Upper lobe of left lung (tissue), 6 donors: ENCODE data around the gene MBLAC2. TPM values are rescaled to one million over a fixed set of nuclear protein-coding genes. Genes with fewer than 3 reads are reported as not detected.
A peak's percentile ranks its signal among the peaks of the same experiment; 100 is the strongest.

ENCODE experiments used
- ATAC-seq, 2 donors: fragments of 200-7000 bp; cut with Tn5 transposase; one replicate each; pipeline ENCODE4 v1.9.1; 2022; ENCODE audit warnings: mild to moderate bottlenecking in 2 of 2, moderate library complexity in 2 of 2; ENCODE audit not compliant: low FRiP score in 2 of 2
- DNase-seq, 2 donors: peaks; one replicate each; pipeline ENCODE4 v3.0.0-alpha.2; 2019 to 2020
- H3K27ac ChIP-seq, 4 donors: fragments of 200-600 bp; sonication (generic); one replicate each; pipeline ENCODE4 v1.5.1; 2016 to 2019
- H3K27me3 ChIP-seq, 4 donors: fragments of 200-600 bp; sonication (generic); one replicate each; pipeline ENCODE4 v1.5.1; 2017 to 2019
- H3K36me3 ChIP-seq, 4 donors: fragments of 200-600 bp; sonication (generic); one replicate each; pipeline ENCODE4 v1.5.1; 2016 to 2019
- H3K4me1 ChIP-seq, 4 donors: fragments of 200-600 bp; sonication (generic); one replicate each; pipeline ENCODE4 v1.5.1; 2018 to 2019
- H3K4me3 ChIP-seq, 4 donors: fragments of 200-600 bp; sonication (generic); one replicate each; pipeline ENCODE4 v1.5.1; 2017 to 2019; ENCODE audit warnings: mild to moderate bottlenecking in 2 of 4, moderate library complexity in 1 of 4
- H3K9me3 ChIP-seq, 4 donors: fragments of 200-600 bp; sonication (generic); one replicate each; pipeline ENCODE4 v1.5.1; 2018 to 2019
- CTCF ChIP-seq, 6 experiments: fragments of 450-650 bp in 4 of 6; fragments of 200-600 bp in 2 of 6; sonication (generic) in 2 of 6; IDR thresholded peaks; one replicate each; pipeline ENCODE4 v1.5.1; 2016 to 2019; ENCODE audit warnings: antibody characterized with exemption in 6 of 6
- EP300 ChIP-seq, 4 donors: sonication (generic); formaldehyde crosslinking; IDR thresholded peaks; one replicate each; pipeline ENCODE4 v1.5.1; 2017; ENCODE audit warnings: antibody characterized with exemption in 4 of 4, control low read depth in 2 of 4
- POLR2A ChIP-seq, 4 donors: fragments of 450-650 bp; IDR thresholded peaks; one replicate each; pipeline ENCODE4 v1.5.1; 2016 to 2017; ENCODE audit warnings: antibody characterized with exemption in 4 of 4, mild to moderate bottlenecking in 2 of 4
- POLR2AphosphoS5 ChIP-seq, 2 donors: sonication (generic); formaldehyde crosslinking; IDR thresholded peaks; one replicate each; pipeline ENCODE4 v1.5.1; 2017; ENCODE audit warnings: antibody characterized with exemption in 2 of 2
- WGBS, 2 donors: methylation state at CpG; one replicate each; pipeline ENCODE4 v1.1.5; 2017 to 2018; 5-methylcytosine and 5-hydroxymethylcytosine counted together
- total RNA-seq, 6 donors: library from RNA; depleted of rRNA in 4 of 6; stranded (reverse); fragments of >200 nt in 4 of 6; gene quantifications; one replicate each; pipeline versions ENCODE4 v1.1.0 to v1.2.1, GENCODE V29; 2016 to 2021
- donor health status: DM: no; HTN: no; CAD: no; lungs with moderate emphysema.
- donor health status: DM: no; HTN: yes; CAD: no; lungs with severe emphysema.

Gene MBLAC2
- 1 to 10 TPM; 1.8 to 6.6 (median 5.0) TPM for total RNA-seq

- Histone ChIP-seq H3K27ac (peak within 1 kb of the TSS; percentile 29 to 87 (median 68)), H3K36me3 (no peaks in the 10 kb centered on the region), H3K9me3 (no peaks in the 10 kb centered on the region), H3K4me3 (peak within 1 kb of the TSS; percentile 50 to 98 (median 65)), H3K4me1 (peaks cover 8 to 27% (median 16%) of the 10 kb centered on the region in 4 donors), H3K27me3 (no peaks in the 10 kb centered on the region)
- TF ChIP-seq EP300 (IDR thresholded peaks at IDR 0.05), result peak in 1 of 4 donors; percentile 7
- TF ChIP-seq CTCF (IDR thresholded peaks at IDR 0.05), result peak; percentile 19 to 92 (median 74)
- peak; percentile 11 to 90 for TF ChIP-seq POLR2AphosphoS5 (IDR thresholded peaks at IDR 0.05)
- peak in 2 of 4 donors; percentile 52 to 86 for TF ChIP-seq POLR2A (IDR thresholded peaks at IDR 0.05)
- WGBS, 2 donors, result 0 to 1% methylated on average over 11 to 40 of the region's 73 CpGs
- peak; percentile 97 to 98 for ATAC-seq
- DNase-seq, result peak; percentile 93 to 94
Measured at GRCh38 chr5:90474235-90475107, at the start of gene MBLAC2, which contains the start of gene POLR3G. Gene MBLAC2, minus strand, starts transcription at chr5:90474771. Its CDS starts 479 bp downstream, at chr5:90474292. Gene POLR3G, plus strand, starts transcription at chr5:90474864. Its CDS starts 10,704 bp downstream, at chr5:90485568.

- peaks cover 11 to 59% (median 20%) of the 10 kb centered on the region in 4 donors for H3K36me3 ChIP-seq
Measured at GRCh38 chr5:90519081-90519480, 44.5 kb upstream of the MBLAC2 start.

GRCh38 chr5:90518661-90519060 lies 44.1 kb upstream of the MBLAC2 start:
- no peak for DNase-seq
- Histone ChIP-seq H3K36me3 (peaks cover 11 to 54% (median 18%) of the 10 kb centered on the region in 4 donors), H3K4me3 (no peak overlapping the region), H3K9me3 (no peaks in the 10 kb centered on the region), H3K4me1 (no peaks in the 10 kb centered on the region), H3K27ac (no peak overlapping the region), H3K27me3 (no peaks in the 10 kb centered on the region)
- no peak for ATAC-seq
- no peak for TF ChIP-seq POLR2AphosphoS5 (IDR thresholded peaks at IDR 0.05)
- TF ChIP-seq CTCF (IDR thresholded peaks at IDR 0.05), result no peak
- no peak for TF ChIP-seq POLR2A (IDR thresholded peaks at IDR 0.05)
- TF ChIP-seq EP300 (IDR thresholded peaks at IDR 0.05), result no peak

More at GRCh38 chr5:90519081-90519480, 44.5 kb upstream of the MBLAC2 start:
- ATAC-seq (no peak), DNase-seq (no peak)
- Histone ChIP-seq H3K4me3 (no peak overlapping the region), H3K27ac (no peak overlapping the region), H3K9me3 (no peaks in the 10 kb centered on the region), H3K4me1 (no peaks in the 10 kb centered on the region), H3K27me3 (no peaks in the 10 kb centered on the region)
- 90 to 98% methylated on average over 7 of the region's 7 CpGs for whole genome bisulfite sequencing, 2 donors
- no peak for TF ChIP-seq POLR2AphosphoS5 (IDR thresholded peaks at IDR 0.05)
- no peak for TF ChIP-seq POLR2A (IDR thresholded peaks at IDR 0.05)
- TF ChIP-seq CTCF (IDR thresholded peaks at IDR 0.05), result no peak
- TF ChIP-seq EP300 (IDR thresholded peaks at IDR 0.05), result no peak

DNA sequence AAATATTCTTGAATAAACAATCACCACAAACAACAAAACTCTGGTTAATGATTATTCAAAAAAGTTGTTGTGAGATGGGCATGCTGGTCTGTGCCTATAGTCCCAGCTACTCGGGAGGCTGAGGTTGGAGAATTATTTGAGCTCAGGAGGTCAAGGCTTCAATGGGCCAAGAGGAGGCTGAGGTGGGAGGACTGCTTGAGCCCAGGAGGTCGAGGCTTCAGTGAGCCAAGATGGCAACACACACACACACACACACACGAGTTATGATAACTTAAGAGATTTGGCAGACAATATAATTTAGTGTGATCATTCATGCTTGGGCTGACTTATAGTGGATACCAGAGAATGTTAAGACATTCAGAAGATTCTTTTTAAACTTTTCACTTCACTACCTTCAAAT lies 39.9 kb upstream of the MBLAC2 start:
- WGBS, 2 donors, result 89 to 90% methylated on average over 3 of the region's 3 CpGs
- Histone ChIP-seq H3K36me3 (peaks cover 0 to 18% (median 7%) of the 10 kb centered on the region in 4 donors), H3K9me3 (no peaks in the 10 kb centered on the region), H3K27me3 (no peaks in the 10 kb centered on the region), H3K4me3 (no peak overlapping the region), H3K4me1 (no peaks in the 10 kb centered on the region), H3K27ac (no peak overlapping the region)
- no peak for TF ChIP-seq POLR2A (IDR thresholded peaks at IDR 0.05)
- no peak for DNase-seq
- ATAC-seq, result no peak

DNA sequence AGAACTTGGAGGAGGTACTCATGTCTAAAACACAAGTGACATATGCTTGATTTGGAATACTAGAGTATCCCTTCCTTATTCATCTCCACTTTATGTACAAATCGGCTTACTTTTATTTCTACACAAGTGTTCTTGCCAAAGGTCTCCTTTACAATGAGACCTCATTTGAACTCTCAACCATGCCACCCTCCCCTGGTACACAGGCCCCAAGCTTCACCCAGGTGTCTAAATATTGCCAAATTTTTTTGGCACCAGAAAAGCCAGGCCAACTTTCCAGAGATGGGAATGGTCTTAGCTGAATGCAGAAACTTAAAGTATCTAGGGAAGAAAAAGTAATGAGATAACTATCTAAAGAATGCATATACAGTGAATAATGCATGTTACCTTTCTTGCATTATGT lies 35.9 kb upstream of the MBLAC2 start:
- H3K27ac ChIP-seq, result no peak overlapping the region
- no peak for ATAC-seq
- 76 to 79% methylated on average over 1 of the region's 1 CpG for WGBS, 2 donors

More for the DNA sequence above, 35.9 kb upstream of the MBLAC2 start:
- TF ChIP-seq POLR2AphosphoS5 (IDR thresholded peaks at IDR 0.05), result no peak
- TF ChIP-seq EP300 (IDR thresholded peaks at IDR 0.05), result no peak
- no peak for TF ChIP-seq POLR2A (IDR thresholded peaks at IDR 0.05)
- no peak for TF ChIP-seq CTCF (IDR thresholded peaks at IDR 0.05)
- Histone ChIP-seq H3K4me3 (no peak overlapping the region), H3K4me1 (no peaks in the 10 kb centered on the region), H3K9me3 (no peaks in the 10 kb centered on the region), H3K27me3 (no peaks in the 10 kb centered on the region), H3K36me3 (peaks cover 0 to 3% (median 0%) of the 10 kb centered on the region in 4 donors)
- no peak for DNase-seq
